Measurements from ENCODE around the gene SPATA18.

- TF ChIP-seq CTCF (IDR thresholded peaks at IDR 0.05) (no peak), POLR2A (IDR thresholded peaks at IDR 0.05) (no peak)
These were observed 20.9 kb downstream of the SPATA18 start for GRCh38 chr4:52071791-52072546.
